ENCODE measurements around the gene TTC22.

The TTC22 gene

GRCh38 chr1:54815086-54815876, 14.2 kb upstream of the TTC22 start:
- no peak overlapping the region for H3K4me3 ChIP-seq (ENCODE audit: low read depth, low read length)
- no peak for DNase-seq
- no peaks in the 10 kb centered on the region for H3K27me3 ChIP-seq
- H3K4me1 ChIP-seq: no peaks in the 10 kb centered on the region
- H3K9me3 ChIP-seq: no peaks in the 10 kb centered on the region
- no peaks in the 10 kb centered on the region for H3K36me3 ChIP-seq
- no peak for TF ChIP-seq CTCF (IDR thresholded peaks at IDR 0.05; ENCODE audit: low read depth, low read length)

- H3K4me1 ChIP-seq: no peaks in the 10 kb centered on the region
- no peak for TF ChIP-seq CTCF (IDR thresholded peaks at IDR 0.05; ENCODE audit: low read depth, low read length)
Observed at GRCh38 chr1:54814571-54814970, 13.4 kb upstream of the TTC22 start.

GRCh38 chr1:54814126-54814498, 13.0 kb upstream of the TTC22 start:
- H3K27me3 ChIP-seq: no peaks in the 10 kb centered on the region
- no peak overlapping the region for H3K4me3 ChIP-seq (ENCODE audit: low read depth, low read length)
- H3K36me3 ChIP-seq: no peaks in the 10 kb centered on the region
- no peaks in the 10 kb centered on the region for H3K9me3 ChIP-seq
- no peak for TF ChIP-seq CTCF (IDR thresholded peaks at IDR 0.05; ENCODE audit: low read depth, low read length)
- no peak for DNase-seq
- H3K4me1 ChIP-seq: no peaks in the 10 kb centered on the region

More at GRCh38 chr1:54814571-54814970, 13.4 kb upstream of the TTC22 start:
- DNase-seq: no peak
- Histone ChIP-seq H3K27me3 (no peaks in the 10 kb centered on the region), H3K9me3 (no peaks in the 10 kb centered on the region), H3K4me3 (ENCODE audit: low read depth, low read length) (no peak overlapping the region), H3K36me3 (no peaks in the 10 kb centered on the region)

- DNase-seq: no peak
- Histone ChIP-seq H3K36me3 (no peaks in the 10 kb centered on the region), H3K27me3 (no peaks in the 10 kb centered on the region)
Observed at GRCh38 chr1:54813485-54814125, 12.5 kb upstream of the TTC22 start.

GRCh38 chr1:54812801-54813484, 11.8 kb upstream of the TTC22 start:
- Histone ChIP-seq H3K9me3 (no peaks in the 10 kb centered on the region), H3K27me3 (no peaks in the 10 kb centered on the region)

More at GRCh38 chr1:54813485-54814125, 12.5 kb upstream of the TTC22 start:
- no peak for TF ChIP-seq CTCF (IDR thresholded peaks at IDR 0.05; ENCODE audit: low read depth, low read length)
- H3K9me3 ChIP-seq: no peaks in the 10 kb centered on the region
- no peak overlapping the region for H3K4me3 ChIP-seq (ENCODE audit: low read depth, low read length)
- H3K4me1 ChIP-seq: no peaks in the 10 kb centered on the region

More at GRCh38 chr1:54812801-54813484, 11.8 kb upstream of the TTC22 start:
- Histone ChIP-seq H3K36me3 (no peaks in the 10 kb centered on the region), H3K4me1 (no peaks in the 10 kb centered on the region), H3K4me3 (ENCODE audit: low read depth, low read length) (no peak overlapping the region)
- TF ChIP-seq CTCF (IDR thresholded peaks at IDR 0.05; ENCODE audit: low read depth, low read length): no peak
- DNase-seq: no peak
